ENCODE data around the gene FHOD1.

GRCh38 chr16:67244387-67245185 is 2.7 kb downstream of the FHOD1 start:
- TF ChIP-seq CTCF (IDR thresholded peaks at IDR 0.05) (peak in 2 of 6 experiments; percentile 17 to 18), POLR2A (IDR thresholded peaks at IDR 0.05) (peak in 1 of 2 donors; percentile 30)
